Effector CD4-positive, alpha-beta T cell (primary cell): Measurements from ENCODE around the gene HDAC4.

Experiments
- DNase-seq: peaks from one replicate; pipeline ENCODE4 v3.0.0-alpha.2; 2020

Gene HDAC4

GRCh38 chr2:239425631-239426030, 24.8 kb upstream of the HDAC4 start:
- no peak for DNase-seq

GRCh38 chr2:239424337-239425045, 23.7 kb upstream of the HDAC4 start:
- no peak for DNase-seq

- DNase-seq, result no peak
These were observed 22.7 kb upstream of the HDAC4 start for GRCh38 chr2:239423551-239423950.

- no peak for DNase-seq
These were observed 21.0 kb upstream of the HDAC4 start for GRCh38 chr2:239421851-239422250.

- DNase-seq, result no peak
These were observed 19.3 kb upstream of the HDAC4 start for GRCh38 chr2:239420082-239420481.

GRCh38 chr2:239418918-239419317, 18.1 kb upstream of the HDAC4 start:
- no peak for DNase-seq

- DNase-seq, result no peak
These were observed 12.2 kb upstream of the HDAC4 start for GRCh38 chr2:239412905-239413603.

GRCh38 chr2:239411549-239412319, 10.9 kb upstream of the HDAC4 start:
- no peak for DNase-seq

GRCh38 chr2:239411117-239411516, 10.3 kb upstream of the HDAC4 start:
- DNase-seq, result no peak

GRCh38 chr2:239409976-239410375, 9.2 kb upstream of the HDAC4 start:
- no peak for DNase-seq

GRCh38 chr2:239407112-239407511, 6.3 kb upstream of the HDAC4 start:
- no peak for DNase-seq

GRCh38 chr2:239406316-239406995, 5.6 kb upstream of the HDAC4 start:
- no peak for DNase-seq

GRCh38 chr2:239405071-239405470, 4.3 kb upstream of the HDAC4 start:
- no peak for DNase-seq

- DNase-seq, result no peak
These were observed 1.8 kb upstream of the HDAC4 start for GRCh38 chr2:239402666-239403065.

GRCh38 chr2:239401881-239402233, 1.0 kb upstream of the HDAC4 start:
- no peak for DNase-seq

GRCh38 chr2:239401067-239401880, 454 bp upstream of the HDAC4 start:
- peak; percentile 99 for DNase-seq

GRCh38 chr2:239399921-239400595, 762 bp downstream of the HDAC4 start:
- DNase-seq, result no peak

GRCh38 chr2:239399433-239399920, 1.3 kb downstream of the HDAC4 start:
- peak; percentile 20 for DNase-seq

- no peak for DNase-seq
These were observed 2.3 kb downstream of the HDAC4 start for GRCh38 chr2:239398521-239398921.

- DNase-seq, result no peak
These were observed 2.8 kb downstream of the HDAC4 start for GRCh38 chr2:239397931-239398471.
